Immature natural killer cell (primary cell): ENCODE data around the gene MSLN. TPM values are rescaled to one million over a fixed set of nuclear protein-coding genes. Genes with fewer than 3 reads are reported as not detected.

Experiments used
- polyA plus RNA-seq, 3 donors: library from polyadenylated mRNA; unstranded; fragments of 300-500 nt; fragmentation: Illumina TruSeq; gene quantifications; one replicate each; pipeline ENCODE4 v1.2.3, GENCODE V29; 2021

Gene MSLN
- polyA plus RNA-seq, 3 donors from 2014 or later = not detected

Other genes starting within 250 kb of the MSLN start
- gene CAPN15, start 233.0 kb upstream of the MSLN start, polyA plus RNA-seq = 10 to 100 TPM in 2 of 3 donors, 1 to 10 TPM in 1; 9.2 to 30.7 (median 10.1) TPM
- not detected for gene PRR35, start 200.3 kb upstream of the MSLN start, polyA plus RNA-seq
- gene NHLRC4, start 193.7 kb upstream of the MSLN start, polyA plus RNA-seq = under 1 TPM in 2 of 3 donors, not detected in 1; 0.42 to 0.61 TPM
- gene PIGQ, start 190.8 kb upstream of the MSLN start, polyA plus RNA-seq = 10 to 100 TPM; 10.5 to 17.7 (median 12.6) TPM
- gene RAB40C, start 170.7 kb upstream of the MSLN start, polyA plus RNA-seq = 10 to 100 TPM in 1 of 3 donors, 1 to 10 TPM in 2; 4.6 to 17.5 (median 5.8) TPM
- gene WFIKKN1, start 129.7 kb upstream of the MSLN start, polyA plus RNA-seq = under 1 TPM in 2 of 3 donors, not detected in 1; 0.17 to 0.19 TPM
- 100 to 1,000 TPM in 1 of 3 donors, 10 to 100 TPM in 2; 89.3 to 128 (median 93.9) TPM for gene METTL26, start 124.4 kb upstream of the MSLN start, polyA plus RNA-seq
- 10 to 100 TPM; 16.8 to 36.3 (median 22.8) TPM for gene MCRIP2, start 118.9 kb upstream of the MSLN start, polyA plus RNA-seq
- 1 to 10 TPM in 2 of 3 donors, not detected in 1; 1.2 to 2.4 TPM for gene WDR90, start 111.4 kb upstream of the MSLN start, polyA plus RNA-seq
- 10 to 100 TPM; 36.8 to 53.3 (median 43.0) TPM for gene RHOT2, start 92.6 kb upstream of the MSLN start, polyA plus RNA-seq
- not detected for gene RHBDL1, start 85.1 kb upstream of the MSLN start, polyA plus RNA-seq
- 100 to 1,000 TPM; 183 to 225 (median 194) TPM for gene STUB1, start 80.3 kb upstream of the MSLN start, polyA plus RNA-seq
- 10 to 100 TPM; 38.3 to 63.5 (median 47.4) TPM for gene JMJD8, start 76.4 kb upstream of the MSLN start, polyA plus RNA-seq
- gene WDR24, start 70.3 kb upstream of the MSLN start, polyA plus RNA-seq = 10 to 100 TPM in 1 of 3 donors, 1 to 10 TPM in 2; 4.9 to 15.1 (median 5.2) TPM
- gene FBXL16, start 54.9 kb upstream of the MSLN start, polyA plus RNA-seq = under 1 TPM in 1 of 3 donors, not detected in 2; 0.20 TPM
- 10 to 100 TPM; 29.6 to 61.7 (median 45.4) TPM for gene METRN, start 45.6 kb upstream of the MSLN start, polyA plus RNA-seq
- gene ANTKMT, start 39.6 kb upstream of the MSLN start, polyA plus RNA-seq = 100 to 1,000 TPM in 1 of 3 donors, 10 to 100 TPM in 2; 71.7 to 110 (median 94.1) TPM
- gene CCDC78, start 34.3 kb upstream of the MSLN start, polyA plus RNA-seq = 1 to 10 TPM in 2 of 3 donors, under 1 TPM in 1; 0.34 to 1.7 (median 1.4) TPM
- gene HAGHL, start 33.6 kb upstream of the MSLN start, polyA plus RNA-seq = 10 to 100 TPM in 1 of 3 donors, 1 to 10 TPM in 2; 6.4 to 12.0 (median 9.1) TPM
- 10 to 100 TPM in 2 of 3 donors, 1 to 10 TPM in 1; 4.6 to 25.5 (median 17.5) TPM for gene CIAO3, start 19.7 kb upstream of the MSLN start, polyA plus RNA-seq
- gene RPUSD1, start 27.6 kb downstream of the MSLN start, polyA plus RNA-seq = 10 to 100 TPM; 23.9 to 49.9 (median 27.7) TPM
- gene CHTF18, start 27.9 kb downstream of the MSLN start, polyA plus RNA-seq = 1 to 10 TPM in 2 of 3 donors, not detected in 1; 6.3 to 9.2 TPM
- not detected for gene GNG13, start 40.0 kb downstream of the MSLN start, polyA plus RNA-seq
- gene LMF1, start 210.2 kb downstream of the MSLN start, polyA plus RNA-seq = 10 to 100 TPM; 12.2 to 15.5 (median 12.6) TPM
- gene SOX8, start 221.0 kb downstream of the MSLN start, polyA plus RNA-seq = under 1 TPM in 1 of 3 donors, not detected in 2; 0.12 TPM